Hepatocyte (in vitro differentiated cells): ENCODE results near the gene SLC44A1.

Source experiments
- CTCF ChIP-seq: fragments of 200-600 bp; sonication (generic); IDR thresholded peaks from 2 replicates; pipeline ENCODE4 v1.5.1; 2016; ENCODE audit warnings: antibody characterized with exemption, mild to moderate bottlenecking; ENCODE audit not compliant: poor library complexity
- EZH2phosphoT487 ChIP-seq: fragments of 200-600 bp; sonication (generic); IDR thresholded peaks from one replicate; pipeline ENCODE4 v1.6.1; 2018; ENCODE audit warnings: antibody characterized with exemption, mild to moderate bottlenecking, low read depth, moderate library complexity; ENCODE audit not compliant: unreplicated experiment, severe bottlenecking

GRCh38 chr9:105391288-105391687, 146.8 kb downstream of the SLC44A1 start:
- no peak for TF ChIP-seq CTCF
- TF ChIP-seq EZH2phosphoT487, result no peak
